Prostate gland (tissue), 2 donors: ENCODE measurements around the gene MT1G. TPM values are rescaled to one million over a fixed set of nuclear protein-coding genes. Genes with fewer than 3 reads are reported as not detected.
"Not testable (repeated sequence)": the region's sequence is repeated elsewhere in the genome, so short reads cannot be mapped to it uniquely, and the experiment has no call there.

ENCODE experiments used
- DNase-seq: peaks from one replicate; pipeline ENCODE4 v3.0.0-alpha.2; 2019; ENCODE audit warnings: low spot score
- H3K27ac ChIP-seq, 2 donors: fragments of 200-600 bp; sonication (generic); 2 replicates each; pipeline ENCODE4 v1.5.1; 2017 to 2019
- H3K27me3 ChIP-seq: fragments of 200-600 bp; sonication (generic); replicated peaks from 2 replicates; pipeline ENCODE4 v1.5.1; 2019; ENCODE audit not compliant: insufficient read depth
- H3K36me3 ChIP-seq, 2 donors: fragments of 200-600 bp; sonication (generic); 1 replicate in 1 of 2; 2 replicates in 1 of 2; pipeline versions ENCODE4 v1.5.1 to v1.8.1; 2017 to 2019
- H3K4me1 ChIP-seq: fragments of 200-600 bp; sonication (generic); replicated peaks from 2 replicates; pipeline ENCODE4 v1.5.1; 2019
- H3K4me3 ChIP-seq, 2 donors: fragments of 200-600 bp; sonication (generic); 2 replicates each; pipeline ENCODE4 v1.5.1; 2017 to 2019
- H3K9me3 ChIP-seq: fragments of 200-600 bp; sonication (generic); 2 replicates; pipeline ENCODE4 v1.5.1; 2017
- CTCF ChIP-seq, 4 experiments: fragments of 200-600 bp in 2 of 4; fragments of 450-650 bp in 2 of 4; sonication (generic) in 2 of 4; IDR thresholded peaks; 1 replicate in 3 of 4; 2 replicates in 1 of 4; pipeline ENCODE4 v1.5.1; 2016 to 2019; ENCODE audit warnings: antibody characterized with exemption in 4 of 4, mild to moderate bottlenecking in 2 of 4, moderate library complexity in 2 of 4
- POLR2A ChIP-seq: fragments of 450-650 bp; IDR thresholded peaks from one replicate; pipeline ENCODE4 v1.6.1; 2016; ENCODE audit warnings: antibody characterized with exemption, mild to moderate bottlenecking
- POLR2AphosphoS5 ChIP-seq: sonication (generic); formaldehyde crosslinking; IDR thresholded peaks from one replicate; pipeline ENCODE4 v1.6.1; 2017; ENCODE audit warnings: antibody characterized with exemption
- WGBS: methylation state at CpG from one replicate; pipeline ENCODE4 v1.1.5; 2018; 5-methylcytosine and 5-hydroxymethylcytosine counted together
- intact Hi-C: fragments of 100-400 bp; cut with DNase I; formaldehyde crosslinking; loops from one replicate; pipeline ENCODE4 v1.14.2; 2022
- total RNA-seq, 2 donors: library from RNA; depleted of rRNA; stranded (reverse); fragments of >200 nt; gene quantifications; one replicate each; pipeline ENCODE4 v1.1.0, GENCODE V29; 2016

MT1G gene
- total RNA-seq, 2 donors from 2014 or later = 189 to 745 TPM

GRCh38 chr16:56670620-56670934, 2.7 kb upstream of the MT1G start:
- TF ChIP-seq CTCF (IDR thresholded peaks at IDR 0.05) = no peak
- no peak for TF ChIP-seq POLR2AphosphoS5
- TF ChIP-seq POLR2A = no peak
- no peak for DNase-seq
- Histone ChIP-seq H3K4me3 (no peak overlapping the region), H3K36me3 (no peaks in the 10 kb centered on the region), H3K27me3 (no peaks in the 10 kb centered on the region), H3K4me1 (peaks cover 6% of the 10 kb centered on the region), H3K9me3 (no peaks in the 10 kb centered on the region), H3K27ac (no peak overlapping the region)
- intact Hi-C loops = no loop called here
- 91% methylated on average over 2 of the region's 2 CpGs for WGBS

- intact Hi-C loops = no loop called here
- no peak for DNase-seq
These were observed 2.2 kb upstream of the MT1G start for GRCh38 chr16:56669840-56670619.

GRCh38 chr16:56669005-56669839, 1.4 kb upstream of the MT1G start, which contains the start of gene MT1H:
Gene MT1H, plus strand, starts transcription at chr16:56669814. Its CDS starts 71 bp downstream, at chr16:56669885.
- no peaks in the 10 kb centered on the region for H3K9me3 ChIP-seq
- DNase-seq = no peak
- H3K27ac ChIP-seq = no peak within 1 kb of the TSS
- WGBS = 23% methylated on average over 35 of the region's 38 CpGs
- intact Hi-C loops = no loop called here
- TF ChIP-seq POLR2AphosphoS5 = no peak
- no peak for TF ChIP-seq POLR2A
- no peak for TF ChIP-seq CTCF (IDR thresholded peaks at IDR 0.05)
- H3K4me1 ChIP-seq = peaks cover 6% of the 10 kb centered on the region
- no peaks in the 10 kb centered on the region for H3K27me3 ChIP-seq
- H3K36me3 ChIP-seq = no peaks in the 10 kb centered on the region
- no peak within 1 kb of the TSS for H3K4me3 ChIP-seq

More at GRCh38 chr16:56669840-56670619, 2.2 kb upstream of the MT1G start:
- Histone ChIP-seq H3K4me3 (no peak overlapping the region), H3K27ac (no peak overlapping the region), H3K27me3 (no peaks in the 10 kb centered on the region), H3K9me3 (no peaks in the 10 kb centered on the region), H3K4me1 (peaks cover 6% of the 10 kb centered on the region), H3K36me3 (no peaks in the 10 kb centered on the region)
- 29% methylated on average over 19 of the region's 19 CpGs for WGBS
- no peak for TF ChIP-seq POLR2AphosphoS5
- TF ChIP-seq CTCF (IDR thresholded peaks at IDR 0.05) = no peak
- TF ChIP-seq POLR2A = no peak

GRCh38 chr16:56665286-56666261, 2.3 kb downstream of the MT1G start:
- H3K27me3 ChIP-seq, H3K4me3 ChIP-seq, intact Hi-C loops, H3K9me3 ChIP-seq, H3K4me1 ChIP-seq, DNase-seq, H3K36me3 ChIP-seq, H3K27ac ChIP-seq: not testable (repeated sequence)
- 72% methylated on average over 8 of the region's 8 CpGs for WGBS

- DNase-seq = no peak
- WGBS = 93% methylated on average over 1 of the region's 1 CpG
- Histone ChIP-seq H3K27me3 (no peaks in the 10 kb centered on the region), H3K36me3 (no peaks in the 10 kb centered on the region), H3K27ac (no peak overlapping the region), H3K9me3 (no peaks in the 10 kb centered on the region), H3K4me1 (peaks cover 6% of the 10 kb centered on the region), H3K4me3 (no peak overlapping the region)
- intact Hi-C loops = no loop called here
- TF ChIP-seq POLR2A = no peak
- no peak for TF ChIP-seq POLR2AphosphoS5
- no peak for TF ChIP-seq CTCF (IDR thresholded peaks at IDR 0.05)
These were observed 3.4 kb downstream of the MT1G start for GRCh38 chr16:56664506-56664905.
